ENCODE data around the gene KNCN. TPM values are rescaled to one million over a fixed set of nuclear protein-coding genes. Genes with fewer than 3 reads are reported as not detected.

The KNCN gene
- total RNA-seq, 2 experiments from 2014 or later = not detected

DNA sequence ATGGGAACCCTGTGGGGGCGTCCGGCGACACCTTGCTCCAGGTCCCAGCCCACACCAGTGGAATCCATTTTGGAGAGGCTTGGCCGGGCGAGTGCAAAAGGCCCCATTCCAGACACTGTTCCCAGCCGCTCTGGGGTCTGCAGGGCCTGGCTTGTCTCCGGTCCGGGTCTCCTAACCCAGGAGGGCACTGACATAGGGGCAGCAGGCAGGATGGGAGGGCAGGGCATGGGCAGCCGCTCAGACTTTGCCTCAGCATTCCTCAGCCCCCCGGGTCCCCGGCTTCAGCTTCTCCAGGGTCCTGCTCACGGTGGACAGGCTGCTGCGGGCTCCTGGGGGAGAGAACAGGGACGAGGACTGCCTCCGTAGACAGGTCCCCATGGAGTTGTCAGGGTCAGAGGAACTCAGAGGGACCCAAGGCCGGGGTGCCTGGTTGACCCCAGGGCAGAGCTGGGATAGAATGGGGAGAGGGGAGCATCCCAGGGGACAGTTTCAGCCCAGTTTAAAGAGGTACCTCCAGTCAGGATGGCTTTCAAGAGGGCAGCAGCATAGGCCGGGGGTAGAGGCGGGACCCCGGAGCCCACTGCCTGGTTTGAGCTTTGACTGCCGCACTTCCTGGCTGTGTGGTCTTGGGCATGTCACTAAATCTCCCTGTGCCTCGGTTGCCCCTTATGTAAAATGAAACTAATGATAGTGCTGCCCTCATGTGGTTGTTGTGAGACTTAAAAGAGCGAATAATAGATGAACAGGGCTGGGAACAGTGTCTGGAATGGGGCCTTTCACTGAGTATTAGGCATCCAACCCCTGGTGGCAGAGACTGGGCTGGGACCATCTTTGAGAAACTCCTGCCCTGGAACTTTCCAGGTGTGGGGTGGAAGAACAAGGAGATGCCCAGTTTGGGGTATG lies 3.7 kb downstream of the KNCN start:
- Mint-ChIP-seq H3K36me3 (ENCODE audit: low read depth) (no peaks in the 10 kb centered on the region), H3K27ac (no peak overlapping the region), H3K4me3 (no peak overlapping the region), H3K27me3 (peaks cover 35% of the 10 kb centered on the region), H3K4me1 (peaks cover 16% of the 10 kb centered on the region), H3K9me3 (no peaks in the 10 kb centered on the region)
- CTCF ChIA-PET = interaction anchor here (0.9 to 2.5 kb wide), 6 partner anchors 8 to 101 kb away, joined by 3 to 22 read pairs (median 6); a partner anchor contains a TSS
- POLR2A ChIA-PET = no interaction called here
- no peak for DNase-seq

DNA sequence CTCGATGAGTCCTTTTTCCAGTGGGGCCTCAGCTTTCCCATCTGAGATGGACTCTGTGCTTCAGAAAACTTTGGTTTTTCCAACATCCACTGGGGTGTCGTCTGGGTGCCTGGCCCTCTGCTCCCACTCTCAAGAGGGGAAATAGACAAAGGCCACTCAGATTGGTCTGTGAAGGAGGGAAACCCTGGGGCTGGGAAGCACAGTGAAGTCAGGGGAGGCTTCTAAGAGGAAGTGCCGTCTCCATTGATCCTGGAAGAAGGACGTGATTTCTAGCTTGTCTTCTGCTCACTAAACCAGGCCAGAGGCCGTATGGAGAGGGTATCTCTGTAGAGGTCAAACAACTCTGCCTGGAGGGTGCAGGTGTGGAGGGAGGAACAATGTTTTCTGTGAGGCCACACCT lies 5.2 kb downstream of the KNCN start:
- Mint-ChIP-seq H3K27ac (no peak overlapping the region), H3K4me1 (peaks cover 16% of the 10 kb centered on the region), H3K36me3 (ENCODE audit: low read depth) (no peaks in the 10 kb centered on the region), H3K9me3 (no peaks in the 10 kb centered on the region), H3K27me3 (peaks cover 46% of the 10 kb centered on the region), H3K4me3 (no peak overlapping the region)
- CTCF ChIA-PET = interaction anchor here (2.0 kb wide), 1 partner anchor 12 kb away, joined by 22 read pairs; a partner anchor contains a TSS
- POLR2A ChIA-PET = no interaction called here
- DNase-seq = no peak

- Mint-ChIP-seq H3K4me1 (peaks cover 16% of the 10 kb centered on the region), H3K4me3 (no peak overlapping the region), H3K27me3 (peaks cover 46% of the 10 kb centered on the region), H3K9me3 (no peaks in the 10 kb centered on the region), H3K36me3 (ENCODE audit: low read depth) (no peaks in the 10 kb centered on the region), H3K27ac (no peak overlapping the region)
- CTCF ChIA-PET = interaction anchor here (2.0 kb wide), 1 partner anchor 11 kb away, joined by 22 read pairs; a partner anchor contains a TSS
- no peak for DNase-seq
- POLR2A ChIA-PET = no interaction called here
Measured at GRCh38 chr1:46545784-46546183, 5.7 kb downstream of the KNCN start.

DNA sequence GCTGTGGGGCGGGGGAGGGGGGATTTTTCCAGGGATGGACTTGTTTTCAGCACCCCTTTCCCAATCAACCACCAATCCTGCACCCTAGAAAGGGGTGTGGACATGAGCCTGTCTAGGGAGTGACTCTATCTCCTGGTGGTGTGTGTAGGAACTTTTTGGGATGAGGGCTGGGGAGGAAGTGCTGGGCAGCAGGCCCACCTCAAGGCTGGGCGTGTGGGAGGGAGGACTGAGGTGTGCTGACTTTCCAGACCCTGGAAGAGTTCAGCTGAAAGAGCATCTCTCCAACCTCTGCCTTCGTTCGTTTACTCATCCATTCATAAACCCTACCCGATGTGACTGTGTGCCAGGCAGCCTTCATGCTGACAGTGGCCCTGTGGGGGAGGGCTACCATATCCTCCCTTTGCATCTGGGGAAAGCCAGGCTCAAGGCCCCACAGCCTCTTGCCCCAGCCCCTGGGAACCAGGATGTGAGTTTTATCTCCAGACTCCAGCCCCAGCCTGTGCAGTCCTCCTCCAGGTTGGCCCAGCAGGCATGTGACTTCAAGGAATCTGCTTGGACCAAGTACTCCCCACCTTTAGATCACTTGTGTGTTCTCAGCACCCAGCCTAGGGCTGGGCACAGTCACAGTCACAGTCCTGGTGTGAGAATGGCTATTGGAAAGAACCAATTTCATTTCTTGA lies 6.7 kb downstream of the KNCN start:
- Mint-ChIP-seq H3K27ac (no peak overlapping the region), H3K36me3 (ENCODE audit: low read depth) (no peaks in the 10 kb centered on the region), H3K27me3 (peaks cover 51% of the 10 kb centered on the region), H3K9me3 (no peaks in the 10 kb centered on the region), H3K4me3 (no peak overlapping the region), H3K4me1 (peaks cover 12% of the 10 kb centered on the region)
- CTCF ChIA-PET = no interaction called here
- POLR2A ChIA-PET = no interaction called here
- DNase-seq = no peak

- POLR2A ChIA-PET = no interaction called here
- H3K4me3 Mint-ChIP-seq = no peak overlapping the region
- no peaks in the 10 kb centered on the region for H3K36me3 Mint-ChIP-seq (ENCODE audit: low read depth)
- no peak overlapping the region for H3K27ac Mint-ChIP-seq
- no peak for DNase-seq
- peaks cover 6% of the 10 kb centered on the region for H3K4me1 Mint-ChIP-seq
- H3K9me3 Mint-ChIP-seq = no peaks in the 10 kb centered on the region
- H3K27me3 Mint-ChIP-seq = peaks cover 51% of the 10 kb centered on the region
- CTCF ChIA-PET = no interaction called here
Measured at GRCh38 chr1:46543761-46544560, 7.5 kb downstream of the KNCN start.

GRCh38 chr1:46543382-46543760 lies 8.1 kb downstream of the KNCN start:
- Mint-ChIP-seq H3K27me3 (peaks cover 53% of the 10 kb centered on the region), H3K36me3 (ENCODE audit: low read depth) (no peaks in the 10 kb centered on the region), H3K4me1 (peaks cover 6% of the 10 kb centered on the region), H3K27ac (no peak overlapping the region), H3K4me3 (no peak overlapping the region), H3K9me3 (no peaks in the 10 kb centered on the region)
- DNase-seq = no peak
- ChIA-PET POLR2A (no interaction called here), CTCF (no interaction called here)

DNA sequence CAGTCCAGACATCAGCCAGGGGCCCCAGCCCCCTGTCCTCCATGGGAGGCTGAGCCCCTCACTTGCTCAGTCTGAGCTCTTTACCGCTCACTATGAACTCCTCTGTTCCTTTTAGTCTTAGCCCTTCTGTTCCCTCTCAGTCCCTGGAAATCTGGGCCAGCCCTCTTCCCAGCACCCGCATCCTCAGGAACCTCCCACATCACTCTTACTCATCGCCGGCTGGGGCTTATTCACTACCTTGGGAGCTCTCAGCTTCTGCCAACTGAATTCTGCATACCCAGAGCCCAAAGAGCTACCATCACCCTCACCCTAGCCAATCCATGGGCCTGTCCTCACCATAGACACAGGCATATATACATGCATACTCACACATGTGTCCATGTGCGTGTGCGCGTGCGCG lies 11.5 kb downstream of the KNCN start:
- Mint-ChIP-seq H3K27ac (no peak overlapping the region), H3K27me3 (peaks cover 58% of the 10 kb centered on the region), H3K4me1 (peaks cover 1% of the 10 kb centered on the region), H3K4me3 (no peak overlapping the region), H3K9me3 (no peaks in the 10 kb centered on the region), H3K36me3 (ENCODE audit: low read depth) (no peaks in the 10 kb centered on the region)
- ChIA-PET POLR2A (no interaction called here), CTCF (interaction anchor here (0.8 to 1.6 kb wide), 4 partner anchors 8 to 186 kb away, joined by 3 to 7 read pairs (median 4); no protein-coding TSS in a partner anchor)
- no peak for DNase-seq

DNA sequence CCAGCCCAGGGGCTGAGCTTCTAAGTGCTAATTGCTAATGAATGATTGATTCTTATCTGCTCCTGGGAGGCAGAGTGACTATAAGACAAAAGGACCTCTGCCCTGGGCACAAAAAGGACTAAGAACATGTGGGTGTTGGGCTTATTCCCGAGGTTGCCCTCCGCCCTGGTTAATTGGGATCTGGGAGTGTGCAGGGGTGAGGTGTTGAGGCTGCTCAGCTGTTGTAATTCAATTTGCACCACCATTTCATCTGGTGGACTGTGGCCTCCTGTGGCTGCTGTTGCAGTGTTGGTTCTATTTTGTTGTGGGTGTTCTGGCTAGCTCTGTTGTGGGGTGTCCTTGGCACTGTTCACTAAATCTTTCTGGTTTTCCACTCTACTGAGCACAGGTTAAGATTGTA lies 13.3 kb downstream of the KNCN start:
- no peak for DNase-seq
- no peak overlapping the region for H3K4me3 Mint-ChIP-seq
- H3K9me3 Mint-ChIP-seq = no peaks in the 10 kb centered on the region
- peaks cover 58% of the 10 kb centered on the region for H3K27me3 Mint-ChIP-seq
- H3K36me3 Mint-ChIP-seq (ENCODE audit: low read depth) = no peaks in the 10 kb centered on the region
- CTCF ChIA-PET = interaction anchor here (1.4 kb wide), 1 partner anchor 86 kb away, joined by 3 read pairs; no protein-coding TSS in a partner anchor
- H3K4me1 Mint-ChIP-seq = peaks cover 2% of the 10 kb centered on the region
- POLR2A ChIA-PET = no interaction called here
- no peak overlapping the region for H3K27ac Mint-ChIP-seq

DNA sequence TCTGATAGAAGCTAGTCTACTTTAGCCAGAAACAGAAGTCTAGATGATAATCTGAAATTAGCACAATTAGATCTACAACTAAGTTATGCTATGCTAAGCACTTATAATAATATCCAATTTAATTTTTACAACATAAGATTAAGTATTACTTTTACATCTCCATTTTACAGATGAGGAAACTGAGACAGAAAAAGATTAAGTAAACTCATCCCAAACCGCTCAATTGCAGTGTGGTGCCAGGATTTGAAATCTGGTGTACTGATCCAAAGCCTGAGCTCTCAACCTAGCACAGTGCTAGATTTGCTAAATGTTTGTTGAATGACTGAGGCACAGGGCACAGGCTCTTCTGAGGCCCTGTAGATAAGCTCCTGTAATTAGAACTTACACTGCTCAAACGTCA lies 13.8 kb downstream of the KNCN start:
- H3K4me1 Mint-ChIP-seq = peaks cover 2% of the 10 kb centered on the region
- H3K27ac Mint-ChIP-seq = no peak overlapping the region
- H3K27me3 Mint-ChIP-seq = peaks cover 54% of the 10 kb centered on the region
- no peak for DNase-seq
- ChIA-PET CTCF (no interaction called here), POLR2A (no interaction called here)
- no peak overlapping the region for H3K4me3 Mint-ChIP-seq
- H3K36me3 Mint-ChIP-seq (ENCODE audit: low read depth) = no peaks in the 10 kb centered on the region
- no peaks in the 10 kb centered on the region for H3K9me3 Mint-ChIP-seq

DNA sequence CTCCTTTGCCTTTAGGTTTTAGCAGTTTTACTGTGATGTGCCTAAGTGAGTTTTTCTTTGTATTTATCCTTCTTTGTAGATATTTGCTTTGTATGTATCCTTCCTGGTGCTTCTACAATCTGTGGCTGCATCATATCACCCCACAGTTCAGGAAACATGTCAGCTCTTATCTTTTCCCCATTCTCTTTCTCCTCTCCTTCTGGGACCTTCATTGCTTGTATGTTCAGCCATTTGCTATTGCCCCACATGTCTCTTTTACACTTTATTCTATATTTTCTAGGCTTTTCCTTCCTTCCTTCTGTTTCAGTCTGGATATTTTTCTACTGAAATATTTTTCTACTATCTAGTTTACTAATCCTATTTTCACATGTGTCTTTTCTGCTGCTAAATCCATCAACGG lies 14.9 kb downstream of the KNCN start:
- CTCF ChIA-PET = interaction anchor here (2.1 to 2.5 kb wide), 2 partner anchors 12 to 14 kb away, joined by 6 to 11 read pairs; no protein-coding TSS in a partner anchor
- Mint-ChIP-seq H3K4me1 (peaks cover 2% of the 10 kb centered on the region), H3K27ac (no peak overlapping the region), H3K4me3 (no peak overlapping the region), H3K27me3 (peaks cover 46% of the 10 kb centered on the region), H3K36me3 (ENCODE audit: low read depth) (no peaks in the 10 kb centered on the region), H3K9me3 (no peaks in the 10 kb centered on the region)
- no peak for DNase-seq
- POLR2A ChIA-PET = no interaction called here

GRCh38 chr1:46535063-46535462 lies 16.4 kb downstream of the KNCN start:
- H3K4me3 Mint-ChIP-seq = no peak overlapping the region
- ChIA-PET CTCF (interaction anchor here (0.6 to 3.5 kb wide), 12 partner anchors 7 to 117 kb away, joined by 3 to 22 read pairs (median 5); partner anchors contain the start of gene KNCN), POLR2A (no interaction called here)
- H3K27ac Mint-ChIP-seq = no peak overlapping the region
- peak; percentile 14 for DNase-seq
- no peaks in the 10 kb centered on the region for H3K36me3 Mint-ChIP-seq (ENCODE audit: low read depth)
- H3K27me3 Mint-ChIP-seq = peaks cover 41% of the 10 kb centered on the region
- no peaks in the 10 kb centered on the region for H3K9me3 Mint-ChIP-seq
- peaks cover 2% of the 10 kb centered on the region for H3K4me1 Mint-ChIP-seq

DNA sequence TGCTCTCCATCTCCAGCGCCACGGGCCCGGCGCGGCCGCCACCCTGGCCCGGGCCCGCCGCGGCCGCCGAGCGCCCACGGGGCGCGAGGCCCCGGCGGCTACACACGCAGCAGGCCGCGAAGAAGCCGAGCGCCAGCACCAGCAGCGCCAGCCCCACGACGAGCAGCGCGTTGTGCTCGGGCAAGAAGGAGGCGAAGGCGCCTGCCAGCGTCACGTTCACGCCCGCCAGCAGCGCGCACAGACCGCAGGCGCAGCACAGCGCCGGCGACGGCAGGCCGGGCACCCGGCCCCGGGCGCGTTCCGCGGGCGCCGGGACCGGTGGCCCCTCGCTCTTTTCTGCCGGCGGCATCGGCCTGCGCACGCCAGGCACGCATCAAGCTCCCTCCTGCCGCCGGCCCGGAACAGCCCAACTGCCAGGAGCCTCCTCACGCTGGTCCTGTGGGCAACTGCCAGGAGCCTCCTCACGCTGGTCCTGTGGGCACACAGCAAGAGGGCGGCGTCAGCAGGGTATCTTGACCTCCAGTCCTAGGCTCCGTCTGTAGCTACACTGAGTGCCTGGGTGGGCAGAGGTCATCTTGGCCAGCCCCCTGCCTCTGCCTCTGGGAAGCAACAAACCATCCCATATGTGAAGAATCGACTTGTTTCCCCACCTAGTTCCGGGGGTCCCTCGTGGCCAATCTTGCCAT lies 18.1 kb downstream of the KNCN start:
- Mint-ChIP-seq H3K4me1 (peaks cover 14% of the 10 kb centered on the region), H3K36me3 (ENCODE audit: low read depth) (no peaks in the 10 kb centered on the region), H3K27ac (peak overlapping the region; percentile 54), H3K4me3 (peak overlapping the region; percentile 68), H3K27me3 (peaks cover 45% of the 10 kb centered on the region), H3K9me3 (no peaks in the 10 kb centered on the region)
- peak; percentile 49 for DNase-seq
- ChIA-PET POLR2A (no interaction called here), CTCF (interaction anchor here (0.8 to 3.5 kb wide), 19 partner anchors 9 to 192 kb away, joined by 3 to 22 read pairs (median 4); partner anchors contain the start of genes DMBX1 and MKNK1)

Data from activated CD4-positive, alpha-beta T cell treated with anti-CD3 and anti-CD28 coated beads, Interleukin-2, amount 10 ng/mL, durations not matched to agents 7 days and 5 days (primary cell).